Neural cell (in vitro differentiated cells): ENCODE data around the gene PIP4K2C. TPM values are rescaled to one million over a fixed set of nuclear protein-coding genes. Genes with fewer than 3 reads are reported as not detected.

Experiments used
- polyA plus RNA-seq: library from polyadenylated mRNA; depleted of rRNA; stranded (reverse); fragments of >200 nt; gene quantifications from 2 replicates; pipeline ENCODE4 v1.2.3, GENCODE V29; 2014

The PIP4K2C gene
- polyA plus RNA-seq, 1 donor from 2014 or later = 22.1 TPM

Other genes with a start within 250 kb of the PIP4K2C start
- gene R3HDM2, start 160.1 kb upstream of the PIP4K2C start, polyA plus RNA-seq = 11.1 and 13.7 TPM in 2 replicates
- gene INHBC, start 156.4 kb upstream of the PIP4K2C start, polyA plus RNA-seq = not detected in 2 replicates
- 0.30 and 2.3 TPM in 2 replicates for gene INHBE, start 135.9 kb upstream of the PIP4K2C start, polyA plus RNA-seq
- gene GLI1, start 131.4 kb upstream of the PIP4K2C start, polyA plus RNA-seq = 4.2 TPM in 1 of 2 replicates, not detected in the other
- not detected in 2 replicates for gene ARHGAP9, start 111.3 kb upstream of the PIP4K2C start, polyA plus RNA-seq
- gene MARS1, start 103.1 kb upstream of the PIP4K2C start, polyA plus RNA-seq = 312 and 321 TPM in 2 replicates
- gene DDIT3, start 70.7 kb upstream of the PIP4K2C start, polyA plus RNA-seq = 24.0 and 25.8 TPM in 2 replicates
- 2.1 and 6.2 TPM in 2 replicates for gene MBD6, start 68.4 kb upstream of the PIP4K2C start, polyA plus RNA-seq
- 351 and 369 TPM in 2 replicates for gene DCTN2, start 44.0 kb upstream of the PIP4K2C start, polyA plus RNA-seq
- gene KIF5A, start 41.1 kb upstream of the PIP4K2C start, polyA plus RNA-seq = 58.8 and 67.5 TPM in 2 replicates
- gene DTX3, start 13.6 kb downstream of the PIP4K2C start, polyA plus RNA-seq = 141 and 163 TPM in 2 replicates
- gene ARHGEF25, start 20.2 kb downstream of the PIP4K2C start, polyA plus RNA-seq = 12.9 and 18.8 TPM in 2 replicates
- 99.9 and 152 TPM in 2 replicates for gene B4GALNT1, start 42.0 kb downstream of the PIP4K2C start, polyA plus RNA-seq
- gene OS9, start 102.9 kb downstream of the PIP4K2C start, polyA plus RNA-seq = 223 and 248 TPM in 2 replicates
- 19.3 and 24.9 TPM in 2 replicates for gene AGAP2, start 147.6 kb downstream of the PIP4K2C start, polyA plus RNA-seq
- 78.1 and 85.3 TPM in 2 replicates for gene TSPAN31, start 153.8 kb downstream of the PIP4K2C start, polyA plus RNA-seq
- gene CDK4, start 161.1 kb downstream of the PIP4K2C start, polyA plus RNA-seq = 81.3 and 104 TPM in 2 replicates
- 34.5 and 47.8 TPM in 2 replicates for gene MARCHF9, start 163.9 kb downstream of the PIP4K2C start, polyA plus RNA-seq
- gene CYP27B1, start 175.9 kb downstream of the PIP4K2C start, polyA plus RNA-seq = 0.86 and 1.4 TPM in 2 replicates
- gene METTL1, start 180.9 kb downstream of the PIP4K2C start, polyA plus RNA-seq = 1.9 and 2.0 TPM in 2 replicates
- 1.6 and 2.0 TPM in 2 replicates for gene EEF1AKMT3, start 181.4 kb downstream of the PIP4K2C start, polyA plus RNA-seq
- 30.2 and 37.8 TPM in 2 replicates for gene TSFM, start 191.6 kb downstream of the PIP4K2C start, polyA plus RNA-seq
- gene AVIL, start 227.5 kb downstream of the PIP4K2C start, polyA plus RNA-seq = 2.7 and 4.9 TPM in 2 replicates